GM18909 (cell line): ENCODE data around the gene LIF.

Experiments
- ATAC-seq: cut with Tn5 transposase; IDR thresholded peaks from one replicate; pipeline ENCODE4 v1.9.1; 2021; ENCODE audit warnings: mild to moderate bottlenecking; ENCODE audit not compliant: unreplicated experiment, poor library complexity

LIF gene

DNA sequence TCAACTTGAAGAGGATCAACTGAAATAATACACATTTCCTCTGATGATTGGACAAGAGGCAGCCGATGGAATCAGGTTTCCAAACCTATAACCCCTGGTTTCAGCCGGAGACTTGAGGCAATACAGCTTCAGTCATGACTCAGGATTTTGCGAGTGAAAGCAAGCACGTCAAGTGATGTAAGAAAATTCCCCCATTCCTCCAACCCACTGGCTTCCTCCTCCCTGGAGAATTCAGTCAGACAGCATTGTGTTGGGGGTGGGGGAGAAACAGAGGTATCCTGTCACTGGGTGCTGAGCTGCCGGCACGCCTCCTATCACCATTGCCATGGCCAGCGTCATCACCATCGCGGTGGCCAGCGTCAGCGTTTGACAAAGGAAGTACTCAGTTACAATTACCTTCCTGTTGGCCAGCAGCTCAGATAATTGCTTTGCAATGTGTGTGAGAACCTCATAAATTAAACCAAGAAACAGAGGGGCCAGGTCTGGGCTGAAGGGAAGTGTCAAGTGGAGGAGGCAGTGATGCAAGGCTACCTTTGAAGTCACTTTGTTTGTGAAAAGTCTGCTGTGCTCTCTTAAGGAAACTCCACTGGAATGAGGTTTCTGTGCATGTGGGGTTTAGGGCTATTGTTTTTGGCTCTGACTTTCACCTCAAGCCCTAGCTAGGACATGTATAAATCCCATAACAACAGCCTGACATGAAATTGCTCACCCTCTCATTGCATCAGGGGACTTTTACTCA lies 50.2 kb downstream of the LIF start:
- no peak for ATAC-seq

DNA sequence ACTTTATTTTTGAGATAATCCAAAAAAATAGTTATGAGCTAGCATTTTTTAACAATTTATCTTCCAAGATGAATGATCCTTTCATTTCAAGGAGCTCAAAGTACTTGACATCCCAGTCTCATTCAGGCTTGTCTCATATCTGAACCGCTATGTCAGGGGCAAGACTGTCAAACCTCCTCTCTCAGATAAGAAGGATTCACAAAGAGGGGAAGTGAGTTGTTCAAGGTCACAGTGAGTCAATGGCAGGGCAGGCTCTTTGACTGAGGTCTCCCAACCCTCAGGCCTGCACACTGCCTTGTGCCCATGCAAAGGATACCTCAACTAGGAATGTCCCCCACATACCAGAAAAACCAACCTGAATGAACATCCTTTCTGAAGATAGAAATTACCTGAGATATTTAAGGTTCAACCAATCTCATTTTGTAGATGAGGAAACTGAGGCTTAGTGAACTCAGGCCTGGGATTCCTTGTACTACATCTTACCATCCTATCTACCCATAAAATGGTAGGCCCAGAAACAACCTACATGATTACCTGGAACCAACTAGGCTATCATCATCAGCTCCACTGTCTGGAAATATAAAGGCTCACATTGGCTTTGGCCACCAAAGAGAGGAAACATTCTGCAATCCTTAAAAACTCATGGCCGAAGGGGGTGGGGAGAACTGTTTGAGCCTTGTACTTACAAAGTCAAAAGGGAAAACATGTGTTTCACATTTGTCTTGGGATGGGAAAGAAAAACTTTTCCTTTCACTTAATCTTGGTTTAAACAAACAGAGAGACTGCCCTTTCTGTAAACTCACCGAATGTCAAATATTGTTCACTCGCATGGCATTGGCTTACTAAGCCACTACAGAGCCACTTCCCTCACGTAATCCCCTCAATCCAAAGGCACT lies 51.1 kb downstream of the LIF start:
- no peak for ATAC-seq

DNA sequence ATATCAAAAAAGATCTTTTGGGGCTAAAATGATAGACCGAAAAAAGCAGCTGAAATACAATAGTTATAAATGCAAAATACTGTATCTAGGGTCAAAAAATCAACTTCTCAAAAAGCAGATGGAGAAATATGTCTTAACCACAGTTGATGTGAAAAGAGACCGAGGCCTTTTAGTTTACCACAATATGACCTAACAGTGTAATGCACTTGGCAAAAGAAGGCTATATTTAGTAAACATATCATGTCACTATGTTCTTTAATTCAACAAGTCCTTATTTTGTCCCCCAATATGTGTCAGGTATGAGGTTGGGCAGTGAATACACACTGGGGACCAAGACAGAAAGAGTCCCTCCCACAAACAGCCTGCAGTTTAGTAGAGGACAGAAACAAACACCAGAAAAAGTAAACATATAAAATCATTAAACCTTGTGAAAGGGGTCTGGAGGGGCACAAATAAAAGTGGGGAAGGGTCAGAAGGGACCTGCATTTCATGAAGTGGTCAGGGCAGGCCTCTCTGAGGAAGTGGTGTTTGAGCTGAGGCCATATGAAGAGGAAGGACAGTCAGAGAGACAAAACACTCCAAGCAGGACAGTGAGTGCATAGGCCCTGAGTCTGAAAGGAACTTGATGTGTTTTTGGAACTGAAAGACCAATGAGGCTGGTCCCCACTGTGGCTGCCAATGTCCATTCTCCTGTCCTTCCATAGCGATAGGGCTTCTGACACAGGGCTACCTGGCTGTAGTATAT lies 53.4 kb downstream of the LIF start:
- no peak for ATAC-seq

DNA sequence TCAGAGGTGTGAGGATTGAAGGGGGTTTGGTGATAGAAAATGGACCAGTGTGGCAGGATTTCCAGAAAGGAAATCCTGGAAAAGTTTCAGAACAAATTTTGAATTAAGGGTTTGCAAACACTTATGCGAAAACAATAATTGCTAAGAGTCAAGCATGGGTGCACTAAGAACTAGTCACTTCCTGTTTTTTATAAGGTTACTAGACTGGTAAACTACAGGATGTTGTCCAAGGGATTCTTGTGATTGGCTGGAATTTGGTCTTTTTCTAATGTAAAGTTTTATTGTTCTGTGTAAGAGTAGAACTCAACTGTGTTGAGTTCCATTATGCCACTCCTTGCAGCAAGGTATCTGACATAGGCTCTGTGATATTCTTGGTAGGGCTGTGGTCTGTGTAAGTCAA lies 54.1 kb downstream of the LIF start:
- no peak for ATAC-seq

DNA sequence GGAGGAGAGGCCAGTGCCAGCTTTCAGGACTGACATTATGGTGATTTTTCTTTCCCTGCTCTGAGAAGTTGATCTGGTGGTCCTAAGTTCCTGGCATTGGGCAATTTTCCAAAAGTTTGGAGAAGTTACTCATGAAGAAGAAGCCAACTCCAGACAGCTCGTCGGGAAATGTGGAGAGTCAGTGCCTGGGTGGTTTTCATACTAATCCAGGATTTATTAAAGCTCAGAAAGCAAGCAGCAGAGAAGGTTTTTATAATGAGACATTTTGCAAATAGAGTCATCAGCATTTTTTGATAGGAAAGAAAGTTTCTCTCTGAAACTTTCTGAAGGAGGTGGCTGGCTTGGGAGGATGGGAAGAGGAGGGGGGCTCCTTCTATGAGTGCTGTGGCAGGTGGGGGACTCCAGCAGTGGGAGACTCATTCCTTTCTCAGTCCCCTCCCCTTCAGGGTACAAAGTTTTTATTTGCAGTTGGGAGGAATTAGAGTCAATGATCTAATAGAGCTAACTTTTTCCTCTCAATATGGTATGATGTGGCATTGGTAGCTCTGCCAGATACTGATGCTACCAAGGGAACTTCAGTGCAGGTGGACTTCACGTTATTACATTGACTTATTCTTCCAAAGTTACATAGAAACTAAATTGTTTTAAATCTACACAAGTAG lies 55.4 kb downstream of the LIF start:
- no peak for ATAC-seq

DNA sequence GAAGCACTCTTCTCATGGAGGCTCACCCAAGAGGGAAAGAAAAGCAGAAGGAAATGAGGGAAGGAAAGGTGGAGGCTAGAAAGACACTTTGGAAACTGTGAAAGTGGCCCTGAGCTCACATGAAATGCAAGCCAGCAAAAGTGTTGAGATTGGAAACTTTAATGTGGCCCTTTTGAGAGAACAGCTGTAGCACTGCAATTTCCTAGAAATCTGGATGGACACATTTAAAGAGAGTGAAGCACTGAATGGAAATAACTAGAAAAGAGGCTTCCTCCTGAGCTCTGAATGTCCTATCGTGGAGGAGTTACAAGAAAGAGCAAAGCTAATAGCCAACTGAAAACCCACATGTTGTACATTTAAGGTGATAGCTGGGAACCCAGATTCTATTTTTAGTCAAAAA lies 56.0 kb downstream of the LIF start:
- ATAC-seq: no peak
